IMR-90 (cell line): Measurements from ENCODE around the gene SLC6A11.

Source experiments
- CEBPB ChIP-seq: IDR thresholded peaks from 2 replicates; pipeline ENCODE4 v1.6.1; 2012; ENCODE audit warnings: low read depth, low read length, improper control_type of control experiment
- CTCF ChIP-seq: conservative IDR thresholded peaks from 2 replicates; pipeline ENCODE4 v1.5.1; 2012; ENCODE audit warnings: mild to moderate bottlenecking, low read depth, low read length, improper control_type of control experiment
- ELK1 ChIP-seq: fragments of 150-350 bp; IDR thresholded peaks from 2 replicates; pipeline ENCODE4 v1.6.1; 2016; ENCODE audit warnings: low read depth, mild to moderate bottlenecking, low read length, moderate library complexity, borderline replicate concordance
- FOS ChIP-seq: fragments of 150-350 bp; IDR thresholded peaks from 2 replicates; pipeline ENCODE4 v1.6.1; 2016; ENCODE audit warnings: low read depth, low read length
- MAZ ChIP-seq: IDR thresholded peaks from 2 replicates; pipeline ENCODE4 v1.6.1; 2012; ENCODE audit warnings: low read depth, mild to moderate bottlenecking, low read length, improper control_type of control experiment, moderate library complexity, borderline replicate concordance
- MXI1 ChIP-seq: IDR thresholded peaks from 2 replicates; pipeline ENCODE4 v1.6.1; 2012; ENCODE audit warnings: low read depth, mild to moderate bottlenecking, low read length, moderate library complexity, borderline replicate concordance
- POLR2A ChIP-seq: IDR thresholded peaks from 2 replicates; pipeline ENCODE4 v1.6.1; 2012; ENCODE audit warnings: mild to moderate bottlenecking, low read depth, low read length
- RAD21 ChIP-seq: IDR thresholded peaks from 2 replicates; pipeline ENCODE4 v1.6.1; 2012; ENCODE audit warnings: low read length, improper control_type of control experiment
- RCOR1 ChIP-seq: IDR thresholded peaks from 2 replicates; pipeline ENCODE4 v1.6.1; 2012; ENCODE audit warnings: mild to moderate bottlenecking, low read length, improper control_type of control experiment; ENCODE audit not compliant: insufficient replicate concordance
- RFX5 ChIP-seq: IDR thresholded peaks from 2 replicates; pipeline ENCODE4 v1.8.0; 2012; ENCODE audit warnings: low read depth, mild to moderate bottlenecking, low read length, moderate library complexity
- SMC3 ChIP-seq: fragments of 150-350 bp; IDR thresholded peaks from 2 replicates; pipeline ENCODE4 v1.6.1; 2016; ENCODE audit warnings: low read depth, mild to moderate bottlenecking, antibody characterized with exemption, low read length, moderate library complexity
- USF2 ChIP-seq: fragments of 150-350 bp; IDR thresholded peaks from 2 replicates; pipeline ENCODE4 v1.6.1; 2017; ENCODE audit warnings: mild to moderate bottlenecking, antibody characterized with exemption, low read length, low read depth

- no peak for TF ChIP-seq CTCF
- TF ChIP-seq SMC3: no peak
- TF ChIP-seq RFX5: no peak
- TF ChIP-seq POLR2A: no peak
- no peak for TF ChIP-seq FOS
- TF ChIP-seq MXI1: no peak
- no peak for TF ChIP-seq USF2
- TF ChIP-seq CEBPB: no peak
- TF ChIP-seq ELK1: no peak
- TF ChIP-seq RAD21: no peak
- no peak for TF ChIP-seq RCOR1
- no peak for TF ChIP-seq MAZ
Observed at GRCh38 chr3:10813425-10813824, 2.6 kb upstream of the SLC6A11 start.
